ENCODE data around the gene DCC. TPM values are rescaled to one million over a fixed set of nuclear protein-coding genes. Genes with fewer than 3 reads are reported as not detected.
A peak's percentile ranks its signal among the peaks of the same experiment; 100 is the strongest.

DCC gene, protein sequence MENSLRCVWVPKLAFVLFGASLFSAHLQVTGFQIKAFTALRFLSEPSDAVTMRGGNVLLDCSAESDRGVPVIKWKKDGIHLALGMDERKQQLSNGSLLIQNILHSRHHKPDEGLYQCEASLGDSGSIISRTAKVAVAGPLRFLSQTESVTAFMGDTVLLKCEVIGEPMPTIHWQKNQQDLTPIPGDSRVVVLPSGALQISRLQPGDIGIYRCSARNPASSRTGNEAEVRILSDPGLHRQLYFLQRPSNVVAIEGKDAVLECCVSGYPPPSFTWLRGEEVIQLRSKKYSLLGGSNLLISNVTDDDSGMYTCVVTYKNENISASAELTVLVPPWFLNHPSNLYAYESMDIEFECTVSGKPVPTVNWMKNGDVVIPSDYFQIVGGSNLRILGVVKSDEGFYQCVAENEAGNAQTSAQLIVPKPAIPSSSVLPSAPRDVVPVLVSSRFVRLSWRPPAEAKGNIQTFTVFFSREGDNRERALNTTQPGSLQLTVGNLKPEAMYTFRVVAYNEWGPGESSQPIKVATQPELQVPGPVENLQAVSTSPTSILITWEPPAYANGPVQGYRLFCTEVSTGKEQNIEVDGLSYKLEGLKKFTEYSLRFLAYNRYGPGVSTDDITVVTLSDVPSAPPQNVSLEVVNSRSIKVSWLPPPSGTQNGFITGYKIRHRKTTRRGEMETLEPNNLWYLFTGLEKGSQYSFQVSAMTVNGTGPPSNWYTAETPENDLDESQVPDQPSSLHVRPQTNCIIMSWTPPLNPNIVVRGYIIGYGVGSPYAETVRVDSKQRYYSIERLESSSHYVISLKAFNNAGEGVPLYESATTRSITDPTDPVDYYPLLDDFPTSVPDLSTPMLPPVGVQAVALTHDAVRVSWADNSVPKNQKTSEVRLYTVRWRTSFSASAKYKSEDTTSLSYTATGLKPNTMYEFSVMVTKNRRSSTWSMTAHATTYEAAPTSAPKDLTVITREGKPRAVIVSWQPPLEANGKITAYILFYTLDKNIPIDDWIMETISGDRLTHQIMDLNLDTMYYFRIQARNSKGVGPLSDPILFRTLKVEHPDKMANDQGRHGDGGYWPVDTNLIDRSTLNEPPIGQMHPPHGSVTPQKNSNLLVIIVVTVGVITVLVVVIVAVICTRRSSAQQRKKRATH (N-terminal part only)
- not detected in 2 replicates for total RNA-seq (2011; cell fraction: chromatin; rRNA removed; ENCODE audit: low replicate concordance)
- total RNA-seq (2011; cell fraction: nucleolus; rRNA removed) = not detected in 2 replicates
- total RNA-seq (2011; cell fraction: nucleoplasm; rRNA removed) = not detected in 2 replicates
- total RNA-seq (2014; rRNA removed) = not detected in 2 replicates
- not detected in 2 replicates for total RNA-seq (2014; rRNA removed; fragmentation: Illumina TruSeq; extraction: Trizol)
- not detected in 2 replicates for total RNA-seq (2015; rRNA removed; fragmentation: Illumina TruSeq; extraction: Trizol)
- not detected in 2 replicates for total RNA-seq (2021)
- polyA plus RNA-seq (2011; rRNA removed) = not detected in 2 replicates
- not detected in 2 replicates for polyA plus RNA-seq (2011; cell fraction: cytosol; rRNA removed)
- polyA plus RNA-seq (2011; cell fraction: nucleus; rRNA removed) = not detected in 2 replicates
- polyA plus RNA-seq (2012) = not detected in 2 replicates
- polyA plus RNA-seq (2014; fragmentation: Illumina TruSeq; extraction: Trizol) = not detected in 2 replicates
- polyA plus RNA-seq (2014; fragmentation: Nextera tagmentation; extraction: Ambion mirVana) = not detected
- not detected in 2 replicates for polyA plus RNA-seq (2014; rRNA removed)
- polyA minus RNA-seq (2011; rRNA and poly(A)+ RNA removed) = not detected in 2 replicates
- polyA minus RNA-seq (2011; cell fraction: cytosol; rRNA and poly(A)+ RNA removed) = not detected in 2 replicates
- not detected in 2 replicates for polyA minus RNA-seq (2011; cell fraction: nucleus; rRNA and poly(A)+ RNA removed)
- Bru-seq, nascent RNA = percentile 0 among the genes with signal in this experiment
- not detected for BruChase-seq, experiment 1, labeled RNA remaining after a 2-hour chase
- BruChase-seq, experiment 2, labeled RNA remaining after a 6-hour chase = percentile 0 among the genes with signal in this experiment
- long read RNA-seq, experiment 1 = 0 reads
- long read RNA-seq, experiment 2 = 0 reads
- long read RNA-seq, experiment 3 = 0 reads

DNA sequence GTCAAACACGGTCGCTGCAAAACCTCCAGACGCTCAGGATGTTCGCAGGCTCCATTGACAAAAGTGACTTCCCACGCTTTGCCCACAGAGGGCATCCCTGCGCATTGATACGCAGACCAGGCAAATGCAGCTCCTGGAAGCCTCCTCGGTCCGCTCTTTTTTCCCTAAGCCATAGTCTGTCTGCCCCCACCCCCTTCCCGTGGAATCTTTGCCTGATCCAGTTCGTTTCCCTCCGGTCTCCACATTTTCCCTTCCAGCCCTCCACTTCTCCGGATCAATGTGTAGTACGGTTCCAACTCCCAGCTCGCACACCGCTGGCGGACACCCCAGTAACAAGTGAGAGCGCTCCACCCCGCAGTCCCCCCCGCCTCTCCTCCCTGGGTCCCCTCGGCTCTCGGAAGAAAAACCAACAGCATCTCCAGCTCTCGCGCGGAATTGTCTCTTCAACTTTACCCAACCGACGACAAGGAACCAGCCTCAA is at the start of gene DCC:
Gene DCC, plus strand, starts transcription at position 307 of the 481 bp plus-strand sequence. CDS start 591 bp downstream, outside the sequence.
- H3K4me1 ChIP-seq (replicated peaks in 1 of 2; ENCODE audit: control insufficient read depth in 2 of 2, insufficient read depth in 2 of 2, low read length in 2 of 2) = no peaks in the 10 kb centered on the region
- no peaks in the 10 kb centered on the region for H3K79me2 ChIP-seq (ENCODE audit: control insufficient read depth, insufficient read depth, low read length)
- H3K9me3 ChIP-seq (replicated peaks; ENCODE audit: control insufficient read depth, insufficient read depth, low read depth, low read length) = no peaks in the 10 kb centered on the region
- H3K27me3 ChIP-seq (ENCODE audit: control insufficient read depth in 2 of 2, insufficient read depth in 2 of 2, low read length in 2 of 2) = no peaks in the 10 kb centered on the region
- no peaks in the 10 kb centered on the region for H3K36me3 ChIP-seq (ENCODE audit: control insufficient read depth, insufficient read depth, low read length)
- ATAC-seq (no peak), FAIRE-seq (no peak), DNase-seq (ENCODE audit: extremely low read depth in 1 of 4, low spot score in 3 of 4) (peak in 1 of 4 experiments; percentile 0)
- H4K20me1 ChIP-seq (replicated peaks; ENCODE audit: control insufficient read depth, insufficient read depth, low read length) = no peaks in the 10 kb centered on the region
- POLR2A ChIA-PET = no interaction called here
- H2AFZ ChIP-seq (ENCODE audit: low read depth, low read length) = no peak within 1 kb of the TSS
- intact Hi-C loops (cut with micrococcal nuclease) (no loop called here), in situ Hi-C loops (cut with MboI) (no loop called here)
- no peak within 1 kb of the TSS for H3K4me3 ChIP-seq
- WGBS (ENCODE audit: insufficient coverage, low coverage, missing lambda C conversion rate) = 0% methylated on average over 18 of the region's 27 CpGs
- H3K9me1 ChIP-seq (ENCODE audit: control insufficient read depth, insufficient read depth, low read length) = no peaks in the 10 kb centered on the region
- CTCF ChIA-PET (ENCODE audit: low intra/inter-chr PET ratio) = no interaction called here
- H3K9ac ChIP-seq (ENCODE audit: insufficient read depth in 1 of 2, low read depth in 2 of 2, low read length in 2 of 2) = no peak within 1 kb of the TSS
- no TSS peak for BruUV-seq (replicated peaks)
- no peak within 1 kb of the TSS for H3K27ac ChIP-seq (ENCODE audit: extremely low read depth, low read depth, low read length)
- H3K4me2 ChIP-seq (ENCODE audit: insufficient read depth, low read length) = no peak within 1 kb of the TSS
- TF ChIP-seq XRCC4 (IDR thresholded peaks at IDR 0.05; ENCODE audit: extremely low read depth, insufficient read depth, insufficient read length) (no peak), C11orf30 (IDR thresholded peaks at IDR 0.05; ENCODE audit: low read depth) (no peak), ILK (tag; IDR thresholded peaks at IDR 0.05; ENCODE audit: borderline replicate concordance, low read depth) (no peak)

All from K562 (cell line).